CD4-positive, alpha-beta T cell treated with Interleukin-17A for 1 hour (primary cell): Measurements from ENCODE around the gene TMPRSS6.
A peak's percentile ranks its signal among the peaks of the same experiment; 100 is the strongest.

Experiments used
- DNase-seq: peaks from one replicate; pipeline ENCODE4 v3.0.0-alpha.2; 2020

The TMPRSS6 gene

DNA sequence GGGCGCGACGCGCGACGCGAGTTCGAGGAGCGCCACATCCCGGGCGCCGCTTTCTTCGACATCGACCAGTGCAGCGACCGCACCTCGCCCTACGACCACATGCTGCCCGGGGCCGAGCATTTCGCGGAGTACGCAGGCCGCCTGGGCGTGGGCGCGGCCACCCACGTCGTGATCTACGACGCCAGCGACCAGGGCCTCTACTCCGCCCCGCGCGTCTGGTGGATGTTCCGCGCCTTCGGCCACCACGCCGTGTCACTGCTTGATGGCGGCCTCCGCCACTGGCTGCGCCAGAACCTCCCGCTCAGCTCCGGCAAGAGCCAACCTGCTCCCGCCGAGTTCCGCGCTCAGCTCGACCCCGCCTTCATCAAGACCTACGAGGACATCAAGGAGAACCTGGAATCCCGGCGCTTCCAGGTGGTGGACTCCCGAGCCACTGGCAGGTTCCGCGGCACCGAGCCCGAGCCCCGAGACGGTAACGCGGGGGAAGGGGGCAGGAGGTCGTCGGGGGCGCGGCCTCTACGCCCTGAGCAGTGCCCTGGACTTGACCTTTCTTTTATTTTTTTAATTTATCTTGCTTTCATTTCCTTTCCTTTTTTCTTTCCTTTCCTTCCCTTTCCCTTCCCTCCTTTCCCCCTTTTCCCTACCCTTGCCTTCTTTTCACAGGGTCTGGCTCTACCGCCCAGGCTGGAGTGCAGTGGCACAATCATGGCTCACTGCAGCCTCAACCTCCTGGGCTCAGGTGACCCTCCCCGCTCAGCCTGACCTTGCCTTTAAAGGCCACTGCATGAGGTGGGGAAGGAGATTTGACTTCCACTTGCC is 85.0 kb downstream of the TMPRSS6 start:
- no peak for DNase-seq

DNA sequence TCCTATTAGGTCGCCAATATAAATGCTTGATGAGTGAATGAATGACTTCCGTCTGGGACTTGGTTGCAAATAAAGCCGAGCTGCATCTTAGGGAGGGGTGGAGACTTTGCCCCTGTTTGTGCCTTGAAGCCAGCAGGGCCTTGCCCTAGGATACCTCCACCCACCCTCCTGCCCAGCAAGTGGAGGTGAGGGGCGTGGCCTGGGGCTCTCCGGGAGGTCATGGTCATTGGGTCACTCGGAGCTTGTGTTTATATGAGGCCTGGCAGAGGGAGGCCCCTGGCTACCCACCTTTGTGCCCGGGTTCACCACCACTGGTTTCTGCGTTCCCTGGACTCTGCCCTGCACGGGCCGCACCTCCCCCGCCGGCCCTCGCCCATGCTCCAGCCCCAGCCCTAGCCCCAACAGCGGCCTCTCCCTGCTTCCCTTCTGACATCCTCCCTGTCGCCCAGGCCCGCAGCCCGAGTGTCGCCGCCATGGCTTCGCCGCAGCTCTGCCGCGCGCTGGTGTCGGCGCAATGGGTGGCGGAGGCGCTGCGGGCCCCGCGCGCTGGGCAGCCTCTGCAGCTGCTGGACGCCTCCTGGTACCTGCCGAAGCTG is 85.7 kb downstream of the TMPRSS6 start:
- DNase-seq = no peak

DNA sequence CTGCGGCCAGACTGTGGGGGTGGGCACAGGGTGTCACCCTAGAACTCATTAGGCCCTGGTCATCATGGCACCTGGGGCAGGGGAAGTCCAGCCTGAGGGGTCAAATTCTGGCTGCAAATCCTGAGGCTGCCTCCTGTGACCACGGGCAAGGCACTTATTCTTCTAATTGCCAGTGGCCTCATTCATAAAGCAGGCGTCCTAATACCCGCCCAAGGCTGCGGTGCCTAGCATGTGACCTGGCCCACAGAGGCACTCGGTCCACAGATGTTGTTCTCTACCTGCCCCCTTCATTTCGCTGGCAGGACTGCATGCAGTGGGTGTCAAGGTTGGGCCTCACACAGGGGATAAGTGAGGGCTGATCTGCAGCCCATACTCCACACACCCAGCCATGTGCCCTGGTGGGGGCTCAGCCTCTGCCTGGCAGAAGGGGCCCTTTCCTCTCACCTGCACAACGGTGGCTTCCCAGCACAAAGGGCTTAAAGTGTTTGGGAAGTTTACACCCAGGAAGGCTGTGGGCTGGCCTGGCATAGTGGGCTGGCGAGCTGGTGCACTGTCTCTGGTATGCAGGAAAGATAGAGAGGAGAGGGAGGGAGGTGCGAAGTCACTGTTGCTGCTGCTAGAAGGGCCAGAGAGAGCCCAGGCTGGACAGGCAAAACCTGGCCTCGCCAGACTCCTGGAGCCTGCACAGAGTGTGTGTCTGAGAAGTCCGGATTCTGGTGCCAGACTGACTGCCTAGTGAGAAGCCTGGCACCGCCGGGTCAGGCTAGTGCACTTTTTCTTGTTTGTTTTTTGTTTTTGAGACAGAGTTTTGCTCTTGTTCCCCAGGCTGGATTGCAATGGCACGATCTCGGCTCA is 86.8 kb downstream of the TMPRSS6 start:
- no peak for DNase-seq

DNA sequence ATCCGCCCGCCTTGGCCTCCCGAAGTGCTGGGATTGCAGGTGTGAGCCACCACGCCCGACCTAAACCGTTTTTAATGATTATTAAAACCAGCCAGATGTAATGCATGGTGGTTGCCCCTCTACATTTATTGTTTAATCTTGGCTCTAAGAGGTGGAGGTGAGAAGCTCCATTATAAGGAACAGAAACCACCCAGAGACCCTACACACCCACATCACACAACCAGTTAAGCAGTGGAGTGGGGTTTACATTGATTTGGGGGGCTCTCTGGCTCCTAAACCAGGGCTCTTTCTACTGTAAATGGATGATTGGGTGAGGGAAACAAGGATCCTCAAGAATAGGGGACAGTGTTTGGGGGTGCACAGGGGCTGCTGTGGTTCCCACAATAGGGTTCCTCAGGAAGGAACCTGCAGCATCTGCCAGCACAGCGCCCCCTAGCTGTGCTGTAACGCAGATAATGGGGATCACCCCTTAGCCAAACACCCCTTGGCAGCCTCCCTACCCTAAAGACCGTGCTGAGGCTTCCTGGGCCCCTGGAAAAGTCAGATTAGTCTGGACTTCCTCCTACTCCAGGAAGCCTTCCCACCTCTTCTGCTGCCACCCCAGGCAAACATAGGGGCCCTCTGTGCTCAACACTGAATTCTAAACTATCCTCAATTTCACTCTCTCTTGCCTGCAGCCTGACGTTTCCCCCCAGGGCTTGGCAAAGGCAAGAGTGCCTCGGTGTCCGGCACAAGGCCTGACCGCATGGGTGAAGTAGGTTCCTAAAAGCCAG is 87.6 kb downstream of the TMPRSS6 start:
- DNase-seq = peak; percentile 58

DNA sequence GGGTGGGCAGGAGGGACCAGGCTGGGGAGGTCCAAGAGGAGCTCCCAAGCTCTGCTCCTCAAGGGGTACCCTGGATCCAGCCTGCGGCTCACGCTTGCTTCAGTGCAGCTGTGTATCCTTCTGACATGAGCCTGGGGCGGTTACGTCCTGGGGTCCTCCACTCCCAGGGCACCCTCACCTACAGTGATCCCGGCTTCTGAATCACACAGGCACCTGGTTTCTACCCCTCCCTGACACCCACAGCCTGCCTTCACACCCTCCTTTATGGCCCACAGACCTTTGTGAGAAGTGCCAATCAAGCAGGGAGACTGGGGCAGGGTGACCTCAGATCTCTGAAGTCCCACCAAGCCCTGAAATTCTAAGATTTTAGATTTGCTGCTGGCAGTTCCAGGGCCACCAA is 88.5 kb downstream of the TMPRSS6 start:
- DNase-seq = no peak

DNA sequence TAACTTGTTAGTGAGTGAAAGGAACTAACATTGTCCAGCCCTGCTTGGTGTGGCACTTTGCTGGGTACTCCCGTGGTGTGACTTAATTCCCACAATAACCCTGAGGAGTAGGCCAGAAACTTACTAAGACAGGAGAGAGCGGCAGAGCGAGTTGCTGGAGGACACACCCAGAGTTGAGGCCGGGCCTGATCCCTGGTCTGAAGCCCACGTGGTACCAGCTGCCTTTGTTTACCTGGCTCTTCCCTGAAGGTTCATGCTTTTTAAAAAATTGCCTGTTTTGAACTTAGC is 89.4 kb downstream of the TMPRSS6 start:
- DNase-seq = no peak

DNA sequence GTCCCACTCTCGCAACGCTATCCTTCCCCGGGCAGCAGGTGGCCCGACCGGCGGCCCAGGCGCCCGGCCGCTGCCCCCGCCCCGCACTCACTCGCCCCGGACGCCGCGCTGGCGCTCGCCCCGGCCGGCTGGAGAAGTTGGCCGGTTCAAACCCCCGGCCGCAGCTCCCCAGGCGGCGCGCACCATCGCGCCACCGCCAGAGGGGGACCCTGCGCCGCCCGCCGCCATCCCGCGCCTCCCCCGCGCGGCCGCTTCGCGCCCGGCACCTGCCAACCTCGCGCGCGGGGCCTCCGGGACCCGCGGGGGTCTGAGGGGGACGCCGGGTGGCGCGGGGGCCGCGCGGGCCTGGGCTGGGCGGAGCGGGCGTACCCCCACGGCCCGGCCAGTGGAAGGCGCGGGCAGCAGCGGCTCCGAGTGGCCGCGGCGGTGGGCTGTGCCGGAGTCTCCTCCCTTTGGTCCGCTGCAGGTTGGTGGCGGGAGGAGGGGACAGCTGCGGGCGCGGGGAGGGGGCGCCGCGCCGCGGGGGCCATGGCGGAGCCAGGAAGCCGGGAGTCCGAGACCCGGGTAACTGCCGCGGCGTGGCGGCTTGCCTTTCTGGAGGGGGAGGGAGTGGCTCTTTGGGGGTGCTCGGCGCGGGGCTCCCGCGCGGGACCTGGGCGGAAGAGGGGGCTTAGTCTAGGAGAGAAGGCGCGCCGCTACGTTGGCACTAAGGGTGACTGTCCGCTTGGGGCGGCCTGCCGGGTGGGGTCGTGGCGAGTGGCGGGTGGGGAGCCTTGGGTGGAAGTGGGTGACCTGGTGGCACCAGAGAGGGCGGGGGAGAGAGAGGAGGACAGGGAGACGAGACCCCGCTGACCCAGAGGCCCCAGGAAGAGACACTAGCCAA is 90.0 kb downstream of the TMPRSS6 start, which contains the start of the genes MPST and TST:
TSS of gene MPST (plus strand) at position 434 of the 883 bp plus-strand sequence. CDS start at position 529, 95 bp downstream.
TSS of gene TST (minus strand) at position 139 of the 883 bp plus-strand sequence. CDS start 715 bp downstream, outside the sequence.
- peak; percentile 45 for DNase-seq

DNA sequence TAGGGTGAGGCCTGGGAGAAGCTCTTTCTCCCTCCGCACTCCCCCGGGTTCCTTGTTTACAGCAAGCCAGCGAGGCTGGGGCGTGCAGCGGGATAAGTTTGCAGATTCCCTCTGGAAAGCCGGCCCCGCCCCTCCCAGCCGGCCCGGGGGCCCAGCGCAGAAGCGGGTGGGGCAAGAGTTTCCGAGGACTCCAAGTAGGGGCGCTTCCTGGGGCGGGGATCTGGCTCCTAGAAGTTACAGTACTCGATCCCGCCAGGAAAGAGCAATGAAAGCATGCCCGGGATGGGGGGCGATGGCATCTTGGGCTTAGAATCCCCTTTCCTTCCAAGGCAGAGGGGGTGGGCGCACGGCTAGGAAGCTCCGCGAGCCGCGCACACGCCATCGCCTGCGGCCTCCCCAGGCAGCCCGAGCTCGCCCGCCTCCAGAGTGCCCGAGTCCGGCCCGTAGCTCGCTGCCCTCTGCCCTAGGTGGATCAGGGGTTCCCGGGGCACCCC is 90.7 kb downstream of the TMPRSS6 start:
- no peak for DNase-seq

DNA sequence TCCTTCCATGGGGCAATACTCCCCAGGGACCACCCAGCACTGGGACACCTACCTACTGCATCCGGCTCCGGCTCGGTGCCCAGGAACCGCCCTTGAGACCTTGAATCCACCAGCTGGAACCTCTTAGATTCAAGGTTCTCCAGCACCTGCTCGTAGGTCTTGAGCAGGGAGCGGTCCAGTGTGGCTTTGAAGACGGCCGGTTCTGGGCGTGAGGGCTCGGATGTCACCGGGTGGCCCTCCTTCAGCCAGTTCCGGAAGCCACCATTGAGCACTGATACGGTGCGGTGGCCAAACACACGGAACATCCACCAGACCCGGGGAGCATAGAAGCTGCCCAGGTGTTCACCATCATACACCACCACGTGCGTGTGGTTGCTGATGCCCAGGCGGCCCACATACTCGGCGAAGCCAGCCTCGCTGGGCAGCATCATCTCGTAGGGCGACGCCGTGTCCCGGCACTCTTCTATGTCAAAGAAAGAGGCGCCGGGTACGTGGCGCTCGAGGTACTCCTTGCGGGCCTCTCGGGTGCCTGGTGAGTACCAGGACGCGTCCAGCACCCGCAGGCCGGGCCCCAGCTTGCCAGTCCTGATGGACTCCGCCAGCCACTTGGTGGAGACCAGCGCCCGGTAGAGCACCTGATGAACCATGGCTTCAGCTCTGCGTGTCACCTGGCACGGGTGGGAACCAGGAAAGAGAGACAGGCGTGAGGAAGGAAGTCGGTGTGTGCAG is 91.3 kb downstream of the TMPRSS6 start:
- DNase-seq = no peak

DNA sequence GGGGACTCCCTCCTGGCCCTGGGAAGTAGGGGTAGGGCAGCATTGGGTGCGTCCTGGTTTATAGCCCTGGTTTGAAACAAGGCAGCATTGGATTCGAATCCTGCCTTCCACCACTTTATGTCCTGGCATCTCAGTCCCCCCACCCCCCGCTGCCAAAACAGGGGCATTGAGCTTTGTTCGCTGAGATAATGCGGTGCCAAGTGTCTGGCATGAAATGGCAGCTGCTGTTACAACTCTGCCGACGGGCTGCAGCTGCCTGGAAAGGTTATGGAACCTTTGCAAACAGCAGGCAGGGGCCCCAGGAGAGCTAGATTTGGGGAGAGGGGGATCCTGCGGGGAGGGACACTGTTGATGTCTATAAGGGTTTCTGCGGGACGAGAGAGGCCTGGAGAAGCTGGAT is 92.2 kb downstream of the TMPRSS6 start:
- no peak for DNase-seq

DNA sequence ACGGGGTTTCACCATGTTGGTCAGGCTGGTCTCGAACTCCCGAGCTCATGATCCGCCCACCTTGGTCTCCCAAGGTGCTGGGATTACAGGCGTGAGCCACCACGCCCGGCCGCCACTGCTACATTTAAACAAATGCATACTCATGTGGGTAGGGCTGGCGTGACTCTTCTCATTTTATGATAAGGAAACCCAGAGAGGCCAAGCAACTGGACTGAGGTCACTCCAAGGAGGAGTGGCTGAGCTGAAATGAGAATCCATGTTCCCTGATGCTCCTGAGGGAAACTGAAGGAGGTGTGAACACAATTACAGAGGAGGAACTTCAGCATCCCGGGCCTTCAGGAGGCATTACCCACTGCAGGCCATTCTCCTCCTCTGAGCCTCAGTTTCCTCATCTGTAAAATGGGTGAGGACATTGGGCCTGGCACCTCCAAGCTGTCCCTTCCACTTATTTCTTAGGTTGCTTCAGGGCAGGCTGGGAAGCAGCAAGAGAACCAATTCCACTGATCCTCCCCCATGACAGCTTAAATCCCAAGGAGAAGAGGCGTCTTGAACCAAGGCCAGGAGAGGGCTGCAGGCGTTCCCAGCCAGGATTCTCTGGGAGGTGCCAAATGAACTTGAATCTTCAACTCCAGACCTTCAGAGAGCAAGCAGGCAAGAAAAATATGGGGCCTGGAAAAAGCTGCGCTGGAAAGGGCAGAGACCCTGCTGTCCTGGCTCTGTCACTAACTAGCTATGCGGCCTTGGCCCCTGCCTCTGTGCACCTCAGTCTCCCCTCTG is 93.2 kb downstream of the TMPRSS6 start:
- no peak for DNase-seq

DNA sequence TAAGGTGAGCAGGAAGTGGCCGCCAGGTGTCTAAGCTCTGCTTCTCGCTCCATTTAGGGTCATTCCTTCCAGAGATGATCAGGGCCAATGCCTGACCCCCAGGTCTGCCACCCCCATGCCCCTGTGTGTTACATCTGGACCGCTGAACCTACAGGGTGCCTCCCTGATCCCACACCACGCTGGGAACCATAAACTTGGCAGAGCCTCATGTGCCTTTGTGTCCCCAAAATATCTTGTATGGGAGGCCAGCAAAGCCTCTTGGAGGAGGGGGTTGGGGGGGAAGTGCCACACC is 94.0 kb downstream of the TMPRSS6 start:
- no peak for DNase-seq
